GM21390 (cell line): Measurements from ENCODE around the gene GALNTL6.
A peak's percentile ranks its signal among the peaks of the same experiment; 100 is the strongest.
"Not testable (repeated sequence)": the region's sequence is repeated elsewhere in the genome, so short reads cannot be mapped to it uniquely, and the experiment has no call there.

ENCODE experiments used
- ATAC-seq: cut with Tn5 transposase; IDR thresholded peaks from one replicate; pipeline ENCODE4 v1.9.1; 2021; ENCODE audit not compliant: unreplicated experiment

The GALNTL6 gene

GRCh38 chr4:172842779-172843178 is 1029.6 kb downstream of the GALNTL6 start:
- ATAC-seq = no peak

DNA sequence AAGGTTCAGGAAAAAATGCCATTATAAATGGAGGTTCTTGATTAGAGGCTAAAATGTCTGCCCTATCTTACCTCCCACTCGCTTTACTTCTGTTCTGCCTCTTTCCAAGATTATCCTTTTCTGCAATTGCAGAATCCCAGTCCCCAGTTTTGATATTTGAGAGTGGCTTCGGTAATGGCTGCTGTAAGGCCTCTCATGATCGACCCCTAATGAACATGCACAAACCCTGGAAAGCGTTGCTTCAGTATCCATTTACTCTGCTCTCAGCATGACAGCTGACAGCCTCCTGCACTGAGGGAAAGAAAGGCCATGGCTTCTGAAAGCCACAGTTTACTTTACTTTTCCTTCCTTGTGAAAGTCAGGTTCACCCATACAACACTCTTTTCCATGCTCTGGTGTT is 1030.0 kb downstream of the GALNTL6 start:
- no peak for ATAC-seq

DNA sequence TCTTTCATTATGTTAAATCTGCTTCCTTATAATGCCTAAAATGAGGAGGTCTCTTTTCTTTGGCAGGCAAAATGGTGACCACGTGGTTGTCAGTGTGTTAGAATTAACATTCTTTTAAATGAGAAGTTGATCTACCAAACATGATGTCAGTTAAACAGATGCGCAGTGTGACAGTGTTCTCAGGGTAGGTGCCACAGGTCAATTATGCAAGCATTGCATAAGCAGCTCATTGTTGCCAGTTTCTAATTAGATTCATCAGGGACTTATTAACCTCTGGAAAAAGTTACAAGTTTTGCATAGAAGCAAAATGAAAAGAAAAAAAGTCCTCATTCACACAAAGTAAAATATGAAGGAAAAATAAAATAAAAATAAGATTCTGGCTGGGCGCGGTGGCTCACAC is 1031.4 kb downstream of the GALNTL6 start:
- no peak for ATAC-seq

- no peak for ATAC-seq
Observed at GRCh38 chr4:172845281-172845680, 1032.1 kb downstream of the GALNTL6 start.

DNA sequence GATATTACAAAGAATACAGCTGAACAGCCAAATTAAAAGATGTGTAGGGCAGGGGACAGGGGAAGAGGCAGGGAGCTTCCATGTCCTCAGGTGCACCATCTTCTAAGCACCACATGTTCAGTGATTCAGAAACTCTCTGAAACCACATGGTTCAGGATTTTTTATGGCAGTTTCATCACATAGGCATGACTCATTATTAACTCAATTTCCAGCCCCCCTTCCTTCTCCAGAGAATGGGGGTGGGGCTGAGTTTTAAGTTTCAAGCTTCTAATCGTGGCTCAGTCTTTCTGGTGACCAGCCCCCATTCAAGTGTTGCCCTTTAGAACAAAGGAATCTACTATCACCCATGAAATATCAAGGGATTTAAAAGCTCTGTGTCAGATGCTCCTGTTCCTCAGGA is 1037.6 kb downstream of the GALNTL6 start:
- ATAC-seq = no peak

- ATAC-seq = no peak
Observed at GRCh38 chr4:172851534-172851933, 1038.3 kb downstream of the GALNTL6 start.

DNA sequence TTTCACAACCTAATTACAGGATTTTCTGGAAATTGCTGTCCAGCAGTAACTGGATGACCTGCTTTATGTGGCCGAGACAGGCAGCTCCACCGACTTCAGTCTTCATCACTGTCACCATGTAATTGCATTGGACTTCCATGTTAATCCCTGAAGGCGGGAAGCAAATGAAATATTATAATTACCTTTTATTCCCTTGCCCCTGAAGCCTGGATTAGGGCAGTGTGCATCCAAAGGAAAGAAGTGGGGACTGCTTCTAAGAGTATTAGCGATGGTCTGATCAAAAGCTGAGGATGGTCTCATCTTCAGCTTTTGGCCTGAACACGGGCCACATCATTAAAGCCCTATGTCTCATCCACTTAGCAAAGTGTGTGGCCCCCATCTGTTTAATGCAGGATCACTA is 1043.8 kb downstream of the GALNTL6 start:
- no peak for ATAC-seq

GRCh38 chr4:172858731-172859230 is 1045.6 kb downstream of the GALNTL6 start:
- ATAC-seq = no peak

DNA sequence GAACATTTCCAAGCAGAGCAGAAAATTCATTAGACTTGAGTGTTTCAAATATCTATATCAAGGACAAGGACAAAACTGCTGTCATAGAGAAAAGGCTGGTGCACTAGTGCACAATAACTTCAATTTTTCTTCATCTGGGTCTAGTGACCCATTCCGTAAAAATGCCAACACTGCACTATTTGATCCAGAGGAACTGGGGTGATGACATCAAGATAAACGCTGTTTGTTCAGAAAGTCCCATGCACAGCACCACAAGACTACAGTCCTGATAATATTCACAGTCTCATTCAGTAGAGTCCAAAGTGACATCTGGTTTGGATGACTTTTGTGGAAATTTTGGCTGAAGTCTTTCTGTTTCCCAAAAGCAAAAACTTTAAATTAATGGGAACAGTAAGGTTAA is 1051.9 kb downstream of the GALNTL6 start:
- ATAC-seq = no peak

DNA sequence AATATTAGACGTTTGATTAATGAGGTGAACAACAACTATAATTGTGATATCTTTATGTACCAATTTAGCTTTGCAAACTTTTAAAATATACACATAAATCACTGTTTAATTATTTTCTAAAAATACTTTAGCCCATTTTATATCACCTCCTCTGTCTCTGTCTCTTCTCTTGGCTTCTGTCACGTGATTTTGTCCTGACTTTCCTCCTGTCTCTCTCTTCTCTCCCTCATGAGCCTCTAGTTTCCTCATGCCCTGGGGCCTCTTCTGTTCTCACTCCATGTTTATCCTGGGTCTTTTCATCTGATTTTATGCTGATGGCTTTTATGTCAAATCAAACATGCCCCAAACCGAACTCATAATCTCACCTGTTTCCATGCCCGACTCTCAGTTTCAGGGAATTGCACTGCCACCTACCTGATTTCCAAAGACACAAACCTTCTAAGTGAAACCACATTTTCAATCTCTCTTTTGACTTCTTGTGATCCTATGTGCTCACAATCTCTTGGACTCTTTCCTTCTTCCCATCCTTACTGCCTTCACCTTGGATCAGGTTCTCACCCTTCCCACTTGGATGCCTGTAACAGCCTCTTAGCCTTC is 1052.4 kb downstream of the GALNTL6 start:
- ATAC-seq = no peak

DNA sequence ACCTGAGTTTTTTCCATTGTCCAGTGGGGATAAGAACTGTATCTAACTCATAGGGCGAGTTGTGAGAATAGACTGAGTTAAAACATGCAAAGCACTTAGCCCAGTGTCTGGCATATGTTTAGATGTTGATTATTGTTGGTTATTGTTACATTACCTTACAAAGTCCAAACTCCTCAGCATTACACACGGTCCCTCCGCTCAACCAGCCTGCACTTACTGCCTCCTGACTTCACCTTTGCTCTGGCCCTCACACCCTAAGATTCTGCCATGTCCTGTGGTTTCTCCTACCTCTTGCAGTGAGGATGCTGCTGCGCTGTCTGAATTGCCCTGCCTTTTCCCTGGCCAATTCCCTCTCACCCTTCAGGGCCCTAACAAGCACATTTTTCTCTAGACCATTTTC is 1053.2 kb downstream of the GALNTL6 start:
- no peak for ATAC-seq

GRCh38 chr4:172867835-172868234 is 1054.6 kb downstream of the GALNTL6 start:
- ATAC-seq = no peak

DNA sequence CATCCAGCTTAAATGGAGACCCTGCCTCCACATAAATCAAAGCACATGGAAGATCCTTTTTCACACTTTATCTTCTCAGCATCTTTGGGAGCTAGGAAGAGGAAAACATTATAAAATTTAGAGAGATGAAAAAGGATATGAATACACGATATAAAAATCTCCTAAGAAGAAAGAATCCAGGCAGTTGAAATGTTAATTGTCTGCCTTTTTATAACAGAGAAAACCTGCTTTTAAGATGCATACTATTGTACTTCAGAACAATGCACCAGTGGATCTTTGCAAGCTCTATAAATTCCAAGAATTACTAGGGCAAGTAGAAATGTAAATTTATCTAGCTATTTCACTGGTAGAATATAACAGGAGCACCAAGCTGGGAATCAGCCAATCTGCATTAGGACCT is 1055.1 kb downstream of the GALNTL6 start:
- no peak for ATAC-seq

GRCh38 chr4:172869621-172870268 is 1056.5 kb downstream of the GALNTL6 start:
- ATAC-seq = no peak

DNA sequence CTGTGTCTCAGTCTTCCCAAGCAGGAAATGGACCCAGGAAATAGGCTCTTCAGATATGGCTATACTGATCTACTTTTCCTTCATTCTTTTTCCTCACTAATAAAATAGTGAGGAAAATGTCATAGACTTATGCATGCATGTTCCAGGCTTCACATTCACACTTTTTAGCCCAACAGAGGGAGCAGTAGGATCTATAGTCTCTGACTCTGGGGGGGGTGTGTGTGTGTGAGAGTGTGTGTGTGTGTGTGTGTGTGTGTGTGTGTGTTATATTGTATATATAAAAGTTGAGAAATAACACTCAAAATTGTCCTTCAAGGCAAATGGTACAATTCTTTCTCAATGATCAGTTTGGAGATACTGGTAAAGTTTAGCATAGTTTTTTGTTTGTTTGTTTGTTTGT is 1058.2 kb downstream of the GALNTL6 start:
- ATAC-seq = no peak

GRCh38 chr4:172874944-172875343 is 1061.7 kb downstream of the GALNTL6 start:
- no peak for ATAC-seq

GRCh38 chr4:172876394-172876793 is 1063.2 kb downstream of the GALNTL6 start:
- no peak for ATAC-seq

- no peak for ATAC-seq
Observed at GRCh38 chr4:172881645-172882044, 1068.4 kb downstream of the GALNTL6 start.

- ATAC-seq = not testable (repeated sequence)
Observed at GRCh38 chr4:172887358-172887757, 1074.2 kb downstream of the GALNTL6 start.

DNA sequence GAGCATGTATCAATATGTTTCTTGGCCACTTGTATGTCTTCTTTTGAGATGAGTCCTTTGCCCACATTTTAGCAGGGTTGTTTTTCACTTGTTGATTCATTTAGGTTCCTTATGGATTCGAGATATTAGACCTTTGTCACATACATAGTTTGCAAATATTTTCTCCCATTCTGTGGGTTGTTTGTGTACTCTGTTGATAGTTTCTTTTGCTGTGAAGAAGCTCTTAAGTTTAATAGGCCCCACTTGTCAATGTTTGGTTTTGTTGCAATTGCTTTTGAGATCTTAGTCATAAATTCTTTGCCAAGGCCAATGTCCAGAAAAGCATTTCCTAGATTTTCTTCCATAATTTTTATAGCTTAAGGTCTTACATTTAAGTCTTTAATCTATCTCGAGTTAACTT is 1074.8 kb downstream of the GALNTL6 start:
- no peak for ATAC-seq

GRCh38 chr4:172892300-172892699 is 1079.1 kb downstream of the GALNTL6 start:
- ATAC-seq = peak; percentile 72

GRCh38 chr4:172895699-172896098 is 1082.5 kb downstream of the GALNTL6 start:
- no peak for ATAC-seq

DNA sequence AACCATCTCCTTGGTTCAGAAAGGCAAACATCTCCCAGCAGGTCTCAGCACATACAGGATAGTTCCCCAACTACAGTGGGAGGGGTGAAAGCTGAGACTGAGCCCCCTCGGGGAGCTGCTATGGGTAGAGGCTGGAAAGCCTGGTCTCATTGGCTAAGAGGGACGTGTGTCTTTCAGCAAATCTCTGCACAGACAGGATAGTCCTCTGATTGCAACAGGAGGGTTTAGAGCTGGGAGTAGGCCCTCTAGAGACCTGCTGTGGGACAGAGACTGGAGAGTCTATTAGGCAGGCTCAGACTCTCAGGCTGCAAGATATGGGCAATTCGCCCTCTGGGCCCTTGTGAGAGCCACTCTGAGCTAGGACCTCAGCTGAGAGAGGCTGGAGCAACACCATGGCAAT is 1083.8 kb downstream of the GALNTL6 start:
- no peak for ATAC-seq
